HG03460 (cell line): ENCODE data around the gene SCP2D1.

Source experiments
- ATAC-seq: cut with Tn5 transposase; IDR thresholded peaks from one replicate; pipeline ENCODE4 v1.9.1; 2021; ENCODE audit not compliant: unreplicated experiment

Gene SCP2D1

GRCh38 chr20:18811904-18812303 is 1.7 kb upstream of the SCP2D1 start:
- no peak for ATAC-seq

GRCh38 chr20:18815194-18815942 is 1.8 kb downstream of the SCP2D1 start:
- ATAC-seq, result no peak

GRCh38 chr20:18822832-18823231 is 9.2 kb downstream of the SCP2D1 start:
- no peak for ATAC-seq

GRCh38 chr20:18831830-18832499 is 18.4 kb downstream of the SCP2D1 start:
- ATAC-seq, result no peak

- no peak for ATAC-seq
Measured at GRCh38 chr20:18832546-18833200, 19.1 kb downstream of the SCP2D1 start.

- no peak for ATAC-seq
Measured at GRCh38 chr20:18835466-18836256, 22.1 kb downstream of the SCP2D1 start.

GRCh38 chr20:18837718-18838117 is 24.1 kb downstream of the SCP2D1 start:
- ATAC-seq, result no peak

GRCh38 chr20:18839507-18840247 is 26.1 kb downstream of the SCP2D1 start:
- no peak for ATAC-seq

GRCh38 chr20:18840248-18840645 is 26.7 kb downstream of the SCP2D1 start:
- ATAC-seq, result no peak

GRCh38 chr20:18845017-18845416 is 31.4 kb downstream of the SCP2D1 start:
- no peak for ATAC-seq

GRCh38 chr20:18847226-18847755 is 33.7 kb downstream of the SCP2D1 start:
- no peak for ATAC-seq

GRCh38 chr20:18849131-18849530 is 35.5 kb downstream of the SCP2D1 start:
- no peak for ATAC-seq

GRCh38 chr20:18851629-18852028 is 38.0 kb downstream of the SCP2D1 start:
- no peak for ATAC-seq

- no peak for ATAC-seq
Measured at GRCh38 chr20:18852318-18852717, 38.7 kb downstream of the SCP2D1 start.

- no peak for ATAC-seq
Measured at GRCh38 chr20:18853216-18853615, 39.6 kb downstream of the SCP2D1 start.

GRCh38 chr20:18853946-18854646 is 40.5 kb downstream of the SCP2D1 start:
- no peak for ATAC-seq

- ATAC-seq, result no peak
Measured at GRCh38 chr20:18855882-18856281, 42.3 kb downstream of the SCP2D1 start.

GRCh38 chr20:18856873-18857272 is 43.3 kb downstream of the SCP2D1 start:
- no peak for ATAC-seq

- ATAC-seq, result no peak
Measured at GRCh38 chr20:18857640-18858039, 44.1 kb downstream of the SCP2D1 start.

- ATAC-seq, result no peak
Measured at GRCh38 chr20:18858816-18859215, 45.2 kb downstream of the SCP2D1 start.
